ENCODE results near the gene HPSE2.

Gene HPSE2

GRCh38 chr10:98411166-98411565 lies 824.5 kb downstream of the HPSE2 start:
- no peak overlapping the region for H3K4me3 ChIP-seq (ENCODE audit: low read depth, low read length)
- H3K36me3 ChIP-seq (ENCODE audit: control insufficient read depth, insufficient read depth, low read length), result no peaks in the 10 kb centered on the region
- H3K27me3 ChIP-seq (ENCODE audit: control insufficient read depth, insufficient read depth, low read length), result no peaks in the 10 kb centered on the region
- H3K9me3 ChIP-seq (ENCODE audit: control insufficient read depth, insufficient read depth, low read length), result no peaks in the 10 kb centered on the region
- no peak overlapping the region for H3K9ac ChIP-seq (ENCODE audit: low read depth, low read length)
- H3K4me1 ChIP-seq (ENCODE audit: control insufficient read depth, insufficient read depth, low read length), result peaks cover 13% of the 10 kb centered on the region; the same call in 1 of the 2 replicates
- no peak overlapping the region for H3K27ac ChIP-seq (ENCODE audit: low read depth, low read length)

GRCh38 chr10:98410759-98411158 lies 824.9 kb downstream of the HPSE2 start:
- Histone ChIP-seq H3K9ac (ENCODE audit: low read depth, low read length) (no peak overlapping the region), H3K4me3 (ENCODE audit: low read depth, low read length) (no peak overlapping the region), H3K27me3 (ENCODE audit: control insufficient read depth, insufficient read depth, low read length) (no peaks in the 10 kb centered on the region), H3K27ac (ENCODE audit: low read depth, low read length) (no peak overlapping the region), H3K4me1 (ENCODE audit: control insufficient read depth, insufficient read depth, low read length) (peaks cover 12% of the 10 kb centered on the region; the same call in 1 of the 2 replicates), H3K9me3 (ENCODE audit: control insufficient read depth, insufficient read depth, low read length) (no peaks in the 10 kb centered on the region), H3K36me3 (ENCODE audit: control insufficient read depth, insufficient read depth, low read length) (no peaks in the 10 kb centered on the region)

- no peak overlapping the region for H3K9ac ChIP-seq (ENCODE audit: low read depth, low read length)
- no peak overlapping the region for H3K27ac ChIP-seq (ENCODE audit: low read depth, low read length)
- no peaks in the 10 kb centered on the region for H3K9me3 ChIP-seq (ENCODE audit: control insufficient read depth, insufficient read depth, low read length)
- H3K27me3 ChIP-seq (ENCODE audit: control insufficient read depth, insufficient read depth, low read length), result no peaks in the 10 kb centered on the region
- peaks cover 7% of the 10 kb centered on the region; the same call in 1 of the 2 replicates for H3K4me1 ChIP-seq (ENCODE audit: control insufficient read depth, insufficient read depth, low read length)
- H3K36me3 ChIP-seq (ENCODE audit: control insufficient read depth, insufficient read depth, low read length), result no peaks in the 10 kb centered on the region
- H3K4me3 ChIP-seq (ENCODE audit: low read depth, low read length), result no peak overlapping the region
These were observed 825.4 kb downstream of the HPSE2 start for GRCh38 chr10:98410135-98410743.

- no peak overlapping the region for H3K4me3 ChIP-seq (ENCODE audit: low read depth, low read length)
- H3K27ac ChIP-seq (ENCODE audit: low read depth, low read length), result no peak overlapping the region
- no peaks in the 10 kb centered on the region for H3K9me3 ChIP-seq (ENCODE audit: control insufficient read depth, insufficient read depth, low read length)
- no peaks in the 10 kb centered on the region for H3K4me1 ChIP-seq (ENCODE audit: control insufficient read depth, insufficient read depth, low read length)
- no peak overlapping the region for H3K9ac ChIP-seq (ENCODE audit: low read depth, low read length)
- H3K27me3 ChIP-seq (ENCODE audit: control insufficient read depth, insufficient read depth, low read length), result no peaks in the 10 kb centered on the region
- no peaks in the 10 kb centered on the region for H3K36me3 ChIP-seq (ENCODE audit: control insufficient read depth, insufficient read depth, low read length)
These were observed 826.9 kb downstream of the HPSE2 start for GRCh38 chr10:98408799-98409198.

- no peaks in the 10 kb centered on the region for H3K4me1 ChIP-seq (ENCODE audit: control insufficient read depth, insufficient read depth, low read length)
- no peak overlapping the region for H3K9ac ChIP-seq (ENCODE audit: low read depth, low read length)
- H3K9me3 ChIP-seq (ENCODE audit: control insufficient read depth, insufficient read depth, low read length), result no peaks in the 10 kb centered on the region
- no peaks in the 10 kb centered on the region for H3K27me3 ChIP-seq (ENCODE audit: control insufficient read depth, insufficient read depth, low read length)
- no peak overlapping the region for H3K27ac ChIP-seq (ENCODE audit: low read depth, low read length)
- H3K36me3 ChIP-seq (ENCODE audit: control insufficient read depth, insufficient read depth, low read length), result no peaks in the 10 kb centered on the region
- H3K4me3 ChIP-seq (ENCODE audit: low read depth, low read length), result no peak overlapping the region
These were observed 827.9 kb downstream of the HPSE2 start for GRCh38 chr10:98407744-98408241.
